Fibroblast of lung (primary cell): ENCODE measurements around the gene ATP11A. TPM values are rescaled to one million over a fixed set of nuclear protein-coding genes. Genes with fewer than 3 reads are reported as not detected.

Experiments
- DNase-seq, 2 donors: peaks; one replicate each; pipeline versions ENCODE4 v3.0.0 to v3.0.0-alpha.2; 2010; ENCODE audit warnings: low read depth in 2 of 2
- H2AFZ ChIP-seq: 2 replicates; pipeline ENCODE4 v1.5.1; 2012; ENCODE audit warnings: low read length, control low read depth, inconsistent platforms
- H3K27ac ChIP-seq: 2 replicates; pipeline ENCODE4 v1.5.1; 2011; ENCODE audit warnings: low read length, control low read depth; ENCODE audit not compliant: insufficient read depth
- H3K27me3 ChIP-seq: 2 replicates; pipeline ENCODE4 v1.5.1; 2011; ENCODE audit warnings: mild to moderate bottlenecking, low read length; ENCODE audit not compliant: control insufficient read depth, insufficient read depth
- H3K36me3 ChIP-seq: 2 replicates; pipeline ENCODE4 v1.5.1; 2011; ENCODE audit warnings: low read length; ENCODE audit not compliant: control insufficient read depth, insufficient read depth
- H3K4me1 ChIP-seq: 2 replicates; pipeline ENCODE4 v1.5.1; 2011; ENCODE audit warnings: low read length; ENCODE audit not compliant: control insufficient read depth, insufficient read depth; ENCODE audit errors: extremely low read depth
- H3K4me2 ChIP-seq: 2 replicates; pipeline ENCODE4 v1.5.1; 2011; ENCODE audit warnings: low read length, control low read depth; ENCODE audit not compliant: insufficient read depth; ENCODE audit errors: extremely low read depth
- H3K4me3 ChIP-seq, 4 experiments: fragments of 200-600 bp in 1 of 4; sonication (generic) in 1 of 4; replicated peaks in 1 of 4; 2 replicates each; pipeline ENCODE4 v1.5.1; 2011 to 2016; ENCODE audit warnings: low read length in 4 of 4, low read depth in 3 of 4, mild to moderate bottlenecking in 3 of 4, control low read depth in 2 of 4, inconsistent platforms in 1 of 4, mixed read lengths in 1 of 4; ENCODE audit not compliant: insufficient read depth in 1 of 4; ENCODE audit errors: control extremely low read depth in 1 of 4
- H3K79me2 ChIP-seq: 2 replicates; pipeline ENCODE4 v1.5.1; 2012; ENCODE audit warnings: mild to moderate bottlenecking, low read length, inconsistent platforms; ENCODE audit not compliant: control insufficient read depth, insufficient read depth
- H3K9ac ChIP-seq: 2 replicates; pipeline ENCODE4 v1.5.1; 2011; ENCODE audit warnings: mild to moderate bottlenecking, low read length, control low read depth; ENCODE audit not compliant: insufficient read depth
- H3K9me3 ChIP-seq: 2 replicates; pipeline ENCODE4 v1.5.1; 2012; ENCODE audit warnings: low read depth, low read length; ENCODE audit not compliant: control insufficient read depth, insufficient read depth
- H4K20me1 ChIP-seq: 2 replicates; pipeline ENCODE4 v1.5.1; 2011; ENCODE audit warnings: low read length; ENCODE audit not compliant: control insufficient read depth, insufficient read depth; ENCODE audit errors: extremely low read depth
- CTCF ChIP-seq, 2 donors: IDR thresholded peaks in 1 of 2; conservative IDR thresholded peaks in 1 of 2; 1 replicate in 1 of 2; 2 replicates in 1 of 2; pipeline ENCODE4 v1.5.1; 2011 to 2012; ENCODE audit warnings: low read length in 2 of 2, control low read depth in 1 of 2, inconsistent platforms in 1 of 2, low read depth in 1 of 2, mild to moderate bottlenecking in 1 of 2
- EZH2 ChIP-seq: IDR thresholded peaks from 2 replicates; pipeline ENCODE4 v1.5.1; 2012; ENCODE audit warnings: low read length, control low read depth, mild to moderate bottlenecking; ENCODE audit errors: missing control alignments
- polyA plus RNA-seq, 2 donors: library from polyadenylated mRNA; depleted of rRNA in 1 of 2; stranded (reverse) in 1 of 2; unstranded in 1 of 2; fragments of >200 nt; gene quantifications; 2 replicates each; pipeline ENCODE4 v1.2.1, GENCODE V29; 2011 to 2012; ENCODE audit warnings: missing spikeins in 1 of 2
- total RNA-seq: library from RNA; depleted of rRNA; stranded (reverse); fragments of >200 nt; gene quantifications from 2 replicates; pipeline ENCODE4 v1.2.1, GENCODE V29; 2014

The ATP11A gene
- total and polyA plus RNA-seq, 2 donors (not counting 1 experiment from before 2014, with no cell fraction given): 2.3 to 7.8 TPM

GRCh38 chr13:112661291-112661690 lies 28.5 kb upstream of the ATP11A start:
- no peak overlapping the region for H3K27ac ChIP-seq
- H3K79me2 ChIP-seq: no peaks in the 10 kb centered on the region
- no peaks in the 10 kb centered on the region for H4K20me1 ChIP-seq
- no peak overlapping the region for H3K4me2 ChIP-seq
- no peak overlapping the region for H3K4me3 ChIP-seq
- no peaks in the 10 kb centered on the region for H3K9me3 ChIP-seq
- no peak for TF ChIP-seq EZH2
- TF ChIP-seq CTCF (conservative IDR thresholded peaks at IDR 0.05 in 1 of 2, IDR thresholded peaks at IDR 0.05 in 1 of 2; ENCODE audit: low read depth in 1 of 2, low read length in 2 of 2): no peak
- H3K27me3 ChIP-seq: no peaks in the 10 kb centered on the region
- H3K9ac ChIP-seq: no peak overlapping the region
- H3K4me1 ChIP-seq: no peaks in the 10 kb centered on the region
- no peak overlapping the region for H2AFZ ChIP-seq
- no peak for DNase-seq
- H3K36me3 ChIP-seq: no peaks in the 10 kb centered on the region

GRCh38 chr13:112664501-112665203 lies 25.2 kb upstream of the ATP11A start:
- Histone ChIP-seq H3K27me3 (no peaks in the 10 kb centered on the region), H4K20me1 (no peaks in the 10 kb centered on the region), H3K4me1 (no peaks in the 10 kb centered on the region), H3K79me2 (no peaks in the 10 kb centered on the region), H3K9ac (no peak overlapping the region), H3K27ac (no peak overlapping the region), H3K36me3 (no peaks in the 10 kb centered on the region), H3K4me3 (no peak overlapping the region), H3K9me3 (no peaks in the 10 kb centered on the region), H2AFZ (no peak overlapping the region), H3K4me2 (no peak overlapping the region)
- TF ChIP-seq CTCF (conservative IDR thresholded peaks at IDR 0.05 in 1 of 2, IDR thresholded peaks at IDR 0.05 in 1 of 2; ENCODE audit: low read depth in 1 of 2, low read length in 2 of 2): no peak
- TF ChIP-seq EZH2: no peak
- DNase-seq: no peak

- H3K4me2 ChIP-seq: no peak overlapping the region
- no peak overlapping the region for H3K4me3 ChIP-seq
- no peaks in the 10 kb centered on the region for H3K36me3 ChIP-seq
- no peak overlapping the region for H2AFZ ChIP-seq
- H3K27me3 ChIP-seq: no peaks in the 10 kb centered on the region
- no peaks in the 10 kb centered on the region for H3K79me2 ChIP-seq
- no peaks in the 10 kb centered on the region for H3K9me3 ChIP-seq
- TF ChIP-seq EZH2 (no peak), CTCF (conservative IDR thresholded peaks at IDR 0.05 in 1 of 2, IDR thresholded peaks at IDR 0.05 in 1 of 2; ENCODE audit: low read depth in 1 of 2, low read length in 2 of 2) (no peak)
- DNase-seq: no peak
- H4K20me1 ChIP-seq: no peaks in the 10 kb centered on the region
- H3K4me1 ChIP-seq: no peaks in the 10 kb centered on the region
- no peak overlapping the region for H3K27ac ChIP-seq
- H3K9ac ChIP-seq: no peak overlapping the region
These were observed 20.9 kb upstream of the ATP11A start for GRCh38 chr13:112668924-112669323.
